Trophoblast cell (in vitro differentiated cells and primary cell): ENCODE results near the gene MAGI1.

Experiments
- DNase-seq, 2 donors: peaks; one replicate each; pipeline ENCODE4 v3.0.0-alpha.2; 2016
- H2AFZ ChIP-seq: 2 replicates; pipeline ENCODE4 v1.6.1; 2013; ENCODE audit warnings: low read length, moderate library complexity, mild to moderate bottlenecking; ENCODE audit not compliant: insufficient read depth, poor library complexity
- H2AK5ac ChIP-seq: 2 replicates; pipeline ENCODE4 v1.6.1; 2013; ENCODE audit warnings: mild to moderate bottlenecking, low read length
- H2BK120ac ChIP-seq: 2 replicates; pipeline ENCODE4 v1.6.1; 2013; ENCODE audit warnings: low read length, mild to moderate bottlenecking, moderate library complexity; ENCODE audit not compliant: insufficient read depth, poor library complexity
- H2BK12ac ChIP-seq: 2 replicates; pipeline ENCODE4 v1.6.1; 2013; ENCODE audit warnings: mild to moderate bottlenecking, low read length, moderate library complexity
- H2BK5ac ChIP-seq: 2 replicates; pipeline ENCODE4 v1.6.1; 2013; ENCODE audit warnings: low read length, low read depth, moderate library complexity, mild to moderate bottlenecking; ENCODE audit not compliant: poor library complexity
- H3K14ac ChIP-seq: 2 replicates; pipeline ENCODE4 v1.6.1; 2013; ENCODE audit warnings: mild to moderate bottlenecking, low read length
- H3K18ac ChIP-seq: 2 replicates; pipeline ENCODE4 v1.6.1; 2013; ENCODE audit warnings: mild to moderate bottlenecking, low read length
- H3K23ac ChIP-seq: 2 replicates; pipeline ENCODE4 v1.6.1; 2013; ENCODE audit warnings: low read length
- H3K27ac ChIP-seq: 2 replicates; pipeline ENCODE4 v1.5.1; 2013; ENCODE audit warnings: low read depth, mild to moderate bottlenecking, inconsistent platforms, low read length, moderate library complexity
- H3K27me3 ChIP-seq: 2 replicates; pipeline ENCODE4 v1.6.1; 2013; ENCODE audit warnings: inconsistent platforms, mild to moderate bottlenecking, low read length, moderate library complexity; ENCODE audit not compliant: insufficient read depth
- H3K36me3 ChIP-seq, 2 experiments: 1 replicate in 1 of 2; 2 replicates in 1 of 2; pipeline ENCODE4 v1.6.1; 2013; ENCODE audit warnings: low read length in 2 of 2, mild to moderate bottlenecking in 2 of 2, moderate library complexity in 1 of 2; ENCODE audit not compliant: insufficient read depth in 2 of 2, control insufficient read depth in 1 of 2
- H3K4ac ChIP-seq: 2 replicates; pipeline ENCODE4 v1.6.1; 2013; ENCODE audit warnings: low read depth, mild to moderate bottlenecking, low read length, moderate library complexity
- H3K4me1 ChIP-seq, 2 experiments: 1 replicate in 1 of 2; 2 replicates in 1 of 2; pipeline ENCODE4 v1.6.1; 2013; ENCODE audit warnings: low read length in 2 of 2, mild to moderate bottlenecking in 2 of 2, moderate library complexity in 1 of 2; ENCODE audit not compliant: insufficient read depth in 2 of 2, control insufficient read depth in 1 of 2
- H3K4me2 ChIP-seq: 2 replicates; pipeline ENCODE4 v1.6.1; 2013; ENCODE audit warnings: inconsistent platforms, mild to moderate bottlenecking, low read length, moderate library complexity
- H3K4me3 ChIP-seq: 2 replicates; pipeline ENCODE4 v1.5.1; 2013; ENCODE audit warnings: mild to moderate bottlenecking, low read depth, low read length, inconsistent platforms
- H3K79me1 ChIP-seq: one replicate; pipeline ENCODE4 v1.6.1; 2013; ENCODE audit warnings: low read length
- H3K79me2 ChIP-seq: 2 replicates; pipeline ENCODE4 v1.6.1; 2013; ENCODE audit warnings: low read length, mild to moderate bottlenecking; ENCODE audit not compliant: control insufficient read depth, insufficient read depth, poor library complexity
- H3K9ac ChIP-seq: 2 replicates; pipeline ENCODE4 v1.6.1; 2013; ENCODE audit warnings: mild to moderate bottlenecking, low read length
- H3K9me3 ChIP-seq: 2 replicates; pipeline ENCODE4 v1.6.1; 2013; ENCODE audit warnings: low read depth, mild to moderate bottlenecking, control low read depth, inconsistent platforms, low read length; ENCODE audit not compliant: insufficient read depth
- H4K12ac ChIP-seq: 2 replicates; pipeline ENCODE4 v1.6.1; 2013; ENCODE audit warnings: low read depth, mild to moderate bottlenecking, low read length, moderate library complexity
- H4K8ac ChIP-seq: 2 replicates; pipeline ENCODE4 v1.6.1; 2013; ENCODE audit warnings: low read depth, mild to moderate bottlenecking, low read length, moderate library complexity
- H4K91ac ChIP-seq: one replicate; pipeline ENCODE4 v1.6.1; 2013; ENCODE audit warnings: low read depth, mild to moderate bottlenecking, low read length, moderate library complexity
- WGBS: extraction: QIAGEN DNeasy Blood & Tissue Kit; methylation state at CpG from one replicate; pipeline ENCODE4 v1.1.7; 2013; ENCODE audit warnings: missing lambda C conversion rate; ENCODE audit not compliant: insufficient read length, insufficient coverage; ENCODE audit errors: extremely low coverage; 5-methylcytosine and 5-hydroxymethylcytosine counted together

The MAGI1 gene

GRCh38 chr3:65532749-65533148, 506.0 kb downstream of the MAGI1 start:
- Histone ChIP-seq H3K4me2 (no peak overlapping the region), H3K36me3 (no peaks in the 10 kb centered on the region), H2AFZ (no peak overlapping the region), H3K4me3 (no peak overlapping the region), H4K8ac (no peak overlapping the region), H2BK5ac (no peak overlapping the region), H3K27me3 (no peaks in the 10 kb centered on the region), H2BK120ac (no peak overlapping the region), H3K4me1 (no peaks in the 10 kb centered on the region), H3K14ac (no peak overlapping the region), H3K79me2 (no peaks in the 10 kb centered on the region), H2BK12ac (no peak overlapping the region), H3K9ac (no peak overlapping the region), H3K9me3 (no peaks in the 10 kb centered on the region), H3K23ac (no peak overlapping the region), H3K27ac (no peak overlapping the region), H3K18ac (no peak overlapping the region), H3K79me1 (no peaks in the 10 kb centered on the region), H4K91ac (no peak overlapping the region), H2AK5ac (no peak overlapping the region), H3K4ac (no peak overlapping the region), H4K12ac (no peak overlapping the region)
- DNase-seq: no peak
- no CpG with 5 or more reads among the region's 6 CpGs for WGBS

GRCh38 chr3:65532215-65532614, 506.5 kb downstream of the MAGI1 start:
- no CpG with 5 or more reads among the region's 4 CpGs for WGBS
- Histone ChIP-seq H3K23ac (no peak overlapping the region), H3K18ac (no peak overlapping the region), H4K12ac (no peak overlapping the region), H3K79me1 (no peaks in the 10 kb centered on the region), H4K91ac (no peak overlapping the region), H3K79me2 (no peaks in the 10 kb centered on the region), H3K27me3 (no peaks in the 10 kb centered on the region), H2BK120ac (no peak overlapping the region), H2AK5ac (no peak overlapping the region), H2BK5ac (no peak overlapping the region), H3K14ac (no peak overlapping the region), H3K4me3 (no peak overlapping the region), H3K4ac (no peak overlapping the region), H3K9me3 (no peaks in the 10 kb centered on the region), H3K36me3 (no peaks in the 10 kb centered on the region), H2AFZ (no peak overlapping the region), H3K27ac (no peak overlapping the region), H3K9ac (no peak overlapping the region), H3K4me2 (no peak overlapping the region), H4K8ac (no peak overlapping the region), H2BK12ac (no peak overlapping the region), H3K4me1 (no peaks in the 10 kb centered on the region)
- no peak for DNase-seq

- Histone ChIP-seq H2AK5ac (no peak overlapping the region), H4K8ac (no peak overlapping the region), H3K4ac (no peak overlapping the region), H3K9me3 (no peaks in the 10 kb centered on the region), H2AFZ (no peak overlapping the region), H3K18ac (no peak overlapping the region), H3K23ac (no peak overlapping the region), H3K4me1 (no peaks in the 10 kb centered on the region), H2BK120ac (no peak overlapping the region), H3K79me1 (no peaks in the 10 kb centered on the region), H4K91ac (no peak overlapping the region), H3K27ac (no peak overlapping the region), H4K12ac (no peak overlapping the region), H2BK12ac (no peak overlapping the region), H3K79me2 (no peaks in the 10 kb centered on the region), H3K36me3 (no peaks in the 10 kb centered on the region), H3K27me3 (no peaks in the 10 kb centered on the region), H3K4me2 (no peak overlapping the region), H3K4me3 (no peak overlapping the region), H3K14ac (no peak overlapping the region), H2BK5ac (no peak overlapping the region), H3K9ac (no peak overlapping the region)
- no CpG with 5 or more reads among the region's 1 CpG for WGBS
- no peak for DNase-seq
Observed at GRCh38 chr3:65531499-65531898, 507.2 kb downstream of the MAGI1 start.

- H3K9ac ChIP-seq: no peak overlapping the region
- no peak overlapping the region for H3K14ac ChIP-seq
- H3K4me2 ChIP-seq: no peak overlapping the region
- no peak overlapping the region for H4K8ac ChIP-seq
- H2BK12ac ChIP-seq: no peak overlapping the region
- WGBS: no CpG with 5 or more reads among the region's 3 CpGs
- no peak overlapping the region for H3K4me3 ChIP-seq
- no peak overlapping the region for H3K23ac ChIP-seq
- H3K18ac ChIP-seq: no peak overlapping the region
- H3K27ac ChIP-seq: no peak overlapping the region
- H2AFZ ChIP-seq: no peak overlapping the region
- no peak overlapping the region for H2AK5ac ChIP-seq
- H4K91ac ChIP-seq: no peak overlapping the region
- H3K36me3 ChIP-seq: no peaks in the 10 kb centered on the region
- H3K4me1 ChIP-seq: no peaks in the 10 kb centered on the region
- H3K4ac ChIP-seq: no peak overlapping the region
- no peak for DNase-seq
- no peaks in the 10 kb centered on the region for H3K27me3 ChIP-seq
- no peaks in the 10 kb centered on the region for H3K9me3 ChIP-seq
- no peak overlapping the region for H4K12ac ChIP-seq
- H2BK120ac ChIP-seq: no peak overlapping the region
- no peak overlapping the region for H2BK5ac ChIP-seq
- no peaks in the 10 kb centered on the region for H3K79me2 ChIP-seq
- no peaks in the 10 kb centered on the region for H3K79me1 ChIP-seq
Observed at GRCh38 chr3:65526656-65527055, 512.1 kb downstream of the MAGI1 start.
